GM12873 (cell line): ENCODE results near the gene NRIP1.

Experiments
- TF ChIP-seq, protein P1 (sequence below): IDR thresholded peaks from 2 replicates; pipeline ENCODE4 v1.5.1; 2012; ENCODE audit warnings: low read depth, mild to moderate bottlenecking, moderate library complexity, low read length, control low read depth; ENCODE audit not compliant: insufficient read depth; ENCODE audit errors: missing control alignments

The NRIP1 gene

DNA sequence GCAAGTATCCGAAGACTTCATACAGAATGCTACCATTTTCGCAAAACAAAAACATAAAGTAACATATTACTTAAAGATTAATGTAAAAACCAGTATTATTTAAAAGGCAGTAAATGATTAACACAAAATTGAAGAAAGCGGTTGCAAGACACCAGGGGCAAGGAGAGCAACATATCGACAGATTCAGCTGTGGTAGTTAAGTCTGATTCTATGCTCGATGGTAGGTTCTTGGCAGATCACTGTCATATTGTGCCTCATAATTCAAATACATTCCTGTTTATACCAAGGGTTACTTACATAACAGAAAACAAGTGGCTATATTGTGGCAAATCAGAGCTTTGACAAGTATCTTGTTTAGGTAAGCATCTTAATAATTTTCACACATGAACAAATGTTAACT lies 37.7 kb downstream of the NRIP1 start:
- TF ChIP-seq, protein P1, sequence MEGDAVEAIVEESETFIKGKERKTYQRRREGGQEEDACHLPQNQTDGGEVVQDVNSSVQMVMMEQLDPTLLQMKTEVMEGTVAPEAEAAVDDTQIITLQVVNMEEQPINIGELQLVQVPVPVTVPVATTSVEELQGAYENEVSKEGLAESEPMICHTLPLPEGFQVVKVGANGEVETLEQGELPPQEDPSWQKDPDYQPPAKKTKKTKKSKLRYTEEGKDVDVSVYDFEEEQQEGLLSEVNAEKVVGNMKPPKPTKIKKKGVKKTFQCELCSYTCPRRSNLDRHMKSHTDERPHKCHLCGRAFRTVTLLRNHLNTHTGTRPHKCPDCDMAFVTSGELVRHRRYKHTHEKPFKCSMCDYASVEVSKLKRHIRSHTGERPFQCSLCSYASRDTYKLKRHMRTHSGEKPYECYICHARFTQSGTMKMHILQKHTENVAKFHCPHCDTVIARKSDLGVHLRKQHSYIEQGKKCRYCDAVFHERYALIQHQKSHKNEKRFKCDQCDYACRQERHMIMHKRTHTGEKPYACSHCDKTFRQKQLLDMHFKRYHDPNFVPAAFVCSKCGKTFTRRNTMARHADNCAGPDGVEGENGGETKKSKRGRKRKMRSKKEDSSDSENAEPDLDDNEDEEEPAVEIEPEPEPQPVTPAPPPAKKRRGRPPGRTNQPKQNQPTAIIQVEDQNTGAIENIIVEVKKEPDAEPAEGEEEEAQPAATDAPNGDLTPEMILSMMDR = no peak

DNA sequence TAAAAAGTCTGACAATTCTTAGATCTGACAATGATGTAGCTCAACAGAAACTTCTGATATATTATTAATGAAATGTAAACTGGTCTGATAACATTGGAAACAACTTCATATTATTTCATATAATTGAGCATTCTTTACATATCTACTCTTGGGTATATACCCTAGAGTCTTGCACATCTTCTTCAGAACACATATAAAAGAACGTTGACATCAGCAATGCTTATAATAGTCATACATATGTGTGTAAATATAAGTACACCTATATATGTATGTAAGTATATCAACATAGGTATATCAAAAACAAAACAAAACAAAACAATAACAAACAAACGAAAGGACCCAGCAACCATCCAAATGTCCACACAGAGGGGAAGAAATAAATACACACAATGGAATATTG lies 38.4 kb downstream of the NRIP1 start:
- TF ChIP-seq, protein P1 = no peak

DNA sequence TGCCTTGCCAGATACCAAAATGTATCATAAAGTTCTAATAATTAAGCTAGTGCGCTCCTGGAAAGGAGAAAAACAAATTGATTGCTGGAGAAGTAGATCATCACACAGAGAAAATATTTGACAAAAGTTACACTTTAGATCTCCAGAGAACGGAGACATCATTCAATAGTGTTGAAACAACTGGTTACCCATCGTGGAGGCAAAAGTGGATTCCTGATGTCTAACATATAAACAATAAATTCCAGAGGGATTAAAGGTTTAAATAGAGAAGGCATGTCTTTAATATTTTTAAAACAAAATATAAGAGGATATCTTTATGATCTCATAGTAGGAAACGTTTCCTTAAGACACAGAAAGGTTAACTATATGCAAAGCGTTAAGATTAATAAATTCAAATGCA lies 41.0 kb downstream of the NRIP1 start:
- TF ChIP-seq, protein P1 = no peak

DNA sequence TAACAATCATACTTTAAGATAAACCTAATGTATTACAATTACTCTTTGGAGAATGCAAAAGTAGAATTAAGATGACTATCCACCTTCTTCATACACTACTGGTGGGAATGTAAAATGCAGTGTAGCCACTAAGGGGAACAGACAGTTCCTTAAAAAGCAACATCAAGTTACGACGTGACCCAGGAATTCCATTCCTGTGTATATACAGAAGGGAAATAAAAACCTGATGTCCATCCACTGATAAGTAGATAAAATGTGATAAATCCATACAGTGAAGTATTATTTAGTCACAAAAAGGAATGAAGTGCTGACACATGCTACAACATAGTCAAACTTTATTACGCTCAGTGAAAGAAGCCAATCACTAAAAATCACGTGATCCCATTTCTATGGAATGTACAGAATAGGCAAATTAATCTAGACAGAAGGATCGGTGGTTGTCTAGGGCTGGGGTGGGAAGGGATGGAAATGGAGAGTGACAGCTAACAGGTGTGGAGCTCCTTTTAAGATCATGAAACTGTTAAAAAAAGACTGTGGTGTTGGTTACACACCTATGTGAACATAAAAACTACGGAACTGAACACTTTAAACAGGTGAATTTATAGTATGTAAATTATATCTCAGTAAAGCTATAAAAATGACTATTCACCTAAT lies 42.1 kb downstream of the NRIP1 start:
- TF ChIP-seq, protein P1 = no peak

DNA sequence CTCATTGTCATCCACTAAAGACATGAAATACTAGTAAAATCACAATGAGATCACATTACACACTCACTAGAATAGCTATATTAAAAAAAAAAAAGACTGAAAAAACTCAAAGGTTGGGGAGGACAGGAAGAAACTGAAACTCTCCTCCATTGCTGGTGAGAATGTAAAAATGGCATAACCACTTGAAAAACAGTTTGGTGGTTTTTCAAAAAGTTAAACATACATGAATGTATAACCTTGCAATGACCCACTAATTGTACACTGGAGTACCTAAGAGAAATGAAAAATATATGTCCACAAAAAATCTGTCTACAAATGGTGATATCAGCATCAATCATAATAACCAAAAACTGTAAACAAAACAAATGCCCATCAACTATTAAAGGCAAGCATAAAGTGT lies 44.0 kb downstream of the NRIP1 start:
- TF ChIP-seq, protein P1 = no peak

DNA sequence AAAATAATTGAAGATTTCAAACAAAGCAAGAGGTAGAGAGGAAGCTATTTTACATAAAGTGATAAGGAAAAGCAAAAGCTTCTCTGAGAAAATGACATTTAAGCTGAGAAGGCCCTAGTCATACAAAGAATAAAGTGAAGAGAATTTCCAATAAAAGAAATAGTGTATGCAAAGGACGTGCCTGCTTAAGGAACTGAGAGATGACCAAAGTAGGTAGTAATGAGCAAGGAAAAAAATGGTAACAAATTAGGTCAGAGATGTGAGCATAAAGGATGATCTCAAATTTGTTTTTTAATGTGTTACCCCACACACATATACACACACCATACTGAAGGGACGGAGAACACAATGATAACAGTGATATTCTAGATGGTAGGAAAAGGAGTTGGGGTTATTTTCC lies 46.4 kb downstream of the NRIP1 start:
- TF ChIP-seq, protein P1 = no peak

DNA sequence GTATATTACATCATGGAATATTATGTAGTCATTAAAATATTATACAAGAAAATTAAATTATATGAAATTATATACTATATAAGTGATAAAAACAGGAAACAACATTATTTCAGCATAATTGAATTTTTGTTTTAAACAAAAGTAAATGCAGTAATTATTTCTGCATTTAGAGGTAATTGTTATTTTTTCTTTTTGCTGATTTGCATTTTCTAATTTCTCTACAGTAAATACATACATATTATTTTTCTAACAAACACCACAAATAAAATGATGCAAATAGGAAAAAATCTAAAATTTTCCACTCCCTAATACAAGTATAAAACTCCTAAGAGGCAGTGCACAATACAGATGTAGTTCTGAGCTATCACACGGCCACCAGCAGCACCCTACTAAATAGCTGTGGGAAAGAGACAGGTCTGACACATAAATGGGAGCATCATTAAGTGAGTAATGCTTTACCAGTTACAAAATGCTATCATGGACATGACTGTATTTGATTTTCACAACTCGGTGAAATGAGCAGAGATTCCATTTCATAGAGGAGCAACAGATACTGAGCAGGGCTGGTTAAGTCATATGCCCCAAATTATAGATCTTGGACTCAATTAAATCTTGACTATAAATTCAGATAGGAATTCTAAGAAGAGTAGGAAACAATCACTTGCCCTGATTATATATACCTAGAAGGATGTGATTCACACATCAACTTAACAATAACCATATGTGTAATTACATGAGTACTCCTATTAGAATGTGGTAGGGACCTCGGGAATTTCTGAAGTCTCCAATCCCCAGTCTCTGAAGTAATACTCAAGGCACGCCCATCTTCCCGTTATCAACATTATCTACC lies 49.0 kb downstream of the NRIP1 start:
- TF ChIP-seq, protein P1 = no peak
